ENCODE measurements around the gene PDF. TPM values are rescaled to one million over a fixed set of nuclear protein-coding genes. Genes with fewer than 3 reads are reported as not detected.

Gene PDF
- polyA plus RNA-seq, 1 experiment = 4.0 TPM

DNA sequence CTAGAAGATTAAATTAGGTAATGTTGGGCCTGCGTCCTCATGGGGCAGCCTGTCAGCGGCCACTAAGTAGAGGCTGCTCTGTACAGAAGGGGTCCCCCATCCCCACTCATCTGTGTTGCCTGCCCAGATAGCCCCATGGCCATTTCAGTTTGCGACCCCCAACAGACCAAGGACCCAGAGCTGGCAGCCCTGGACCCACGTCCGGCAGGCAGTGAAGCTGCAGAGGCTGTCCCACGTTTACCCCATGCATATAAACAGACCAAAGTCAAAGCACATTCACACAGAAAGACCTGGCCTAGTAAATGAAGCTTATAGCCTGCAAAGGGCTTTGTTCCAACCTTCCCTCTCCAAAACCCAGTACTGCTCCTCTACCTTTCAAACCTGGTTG, 4.6 kb downstream of the PDF start:
- DNase-seq (ENCODE audit: low read depth) = no peak
- ChIA-PET CTCF (interaction anchor here (1.1 kb wide), 1 partner anchor 13 kb away, joined by 5 read pairs; the partner anchor contains the start of genes COG8 and NIP7), POLR2A (no interaction called here)
- TF ChIP-seq, protein P1, sequence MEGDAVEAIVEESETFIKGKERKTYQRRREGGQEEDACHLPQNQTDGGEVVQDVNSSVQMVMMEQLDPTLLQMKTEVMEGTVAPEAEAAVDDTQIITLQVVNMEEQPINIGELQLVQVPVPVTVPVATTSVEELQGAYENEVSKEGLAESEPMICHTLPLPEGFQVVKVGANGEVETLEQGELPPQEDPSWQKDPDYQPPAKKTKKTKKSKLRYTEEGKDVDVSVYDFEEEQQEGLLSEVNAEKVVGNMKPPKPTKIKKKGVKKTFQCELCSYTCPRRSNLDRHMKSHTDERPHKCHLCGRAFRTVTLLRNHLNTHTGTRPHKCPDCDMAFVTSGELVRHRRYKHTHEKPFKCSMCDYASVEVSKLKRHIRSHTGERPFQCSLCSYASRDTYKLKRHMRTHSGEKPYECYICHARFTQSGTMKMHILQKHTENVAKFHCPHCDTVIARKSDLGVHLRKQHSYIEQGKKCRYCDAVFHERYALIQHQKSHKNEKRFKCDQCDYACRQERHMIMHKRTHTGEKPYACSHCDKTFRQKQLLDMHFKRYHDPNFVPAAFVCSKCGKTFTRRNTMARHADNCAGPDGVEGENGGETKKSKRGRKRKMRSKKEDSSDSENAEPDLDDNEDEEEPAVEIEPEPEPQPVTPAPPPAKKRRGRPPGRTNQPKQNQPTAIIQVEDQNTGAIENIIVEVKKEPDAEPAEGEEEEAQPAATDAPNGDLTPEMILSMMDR (IDR thresholded peaks at IDR 0.05; ENCODE audit: insufficient read depth, low read depth, low read length) = no peak
- Histone ChIP-seq H3K27me3 (ENCODE audit: control insufficient read depth, insufficient read depth, low read length) (no peaks in the 10 kb centered on the region), H3K36me3 (ENCODE audit: control insufficient read depth, insufficient read depth, low read length) (peaks cover 28% of the 10 kb centered on the region), H3K4me3 (ENCODE audit: low read depth, low read length) (no peak overlapping the region)

DNA sequence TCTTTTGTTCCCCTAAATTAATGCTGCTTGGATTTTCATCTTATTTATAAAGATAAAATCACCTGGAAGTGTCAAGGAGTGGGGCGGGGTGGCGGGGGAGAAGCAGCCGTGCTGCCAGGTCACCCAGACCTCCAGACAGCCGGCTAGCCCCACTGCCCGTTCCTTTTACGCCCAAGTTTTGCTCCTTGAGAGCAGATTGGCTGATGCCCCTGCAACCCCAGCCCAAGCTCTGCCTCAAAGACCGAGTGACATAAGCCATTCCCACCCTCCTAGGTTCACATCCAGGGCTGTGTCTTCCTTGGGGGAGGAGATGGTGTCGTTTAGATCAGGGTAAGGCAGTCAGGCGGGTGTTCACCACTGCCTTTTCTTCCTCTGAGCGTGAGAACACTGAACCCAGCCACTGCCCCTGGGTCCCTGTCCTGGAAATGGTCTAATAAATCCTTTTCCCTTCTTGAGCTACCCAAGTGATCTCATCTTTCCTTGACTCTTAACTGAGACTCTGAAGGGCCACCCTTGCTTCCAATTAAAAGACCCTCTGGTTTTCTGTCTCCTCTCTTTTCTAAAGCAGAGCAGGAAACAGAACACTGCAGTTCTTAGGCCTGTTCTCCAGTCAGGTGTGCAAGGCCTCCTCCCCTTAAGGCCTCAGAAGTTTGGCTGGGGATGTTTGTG, 5.7 kb downstream of the PDF start:
- CTCF ChIA-PET = interaction anchor here (1.1 kb wide), 1 partner anchor 14 kb away, joined by 3 read pairs; no protein-coding TSS in a partner anchor

DNA sequence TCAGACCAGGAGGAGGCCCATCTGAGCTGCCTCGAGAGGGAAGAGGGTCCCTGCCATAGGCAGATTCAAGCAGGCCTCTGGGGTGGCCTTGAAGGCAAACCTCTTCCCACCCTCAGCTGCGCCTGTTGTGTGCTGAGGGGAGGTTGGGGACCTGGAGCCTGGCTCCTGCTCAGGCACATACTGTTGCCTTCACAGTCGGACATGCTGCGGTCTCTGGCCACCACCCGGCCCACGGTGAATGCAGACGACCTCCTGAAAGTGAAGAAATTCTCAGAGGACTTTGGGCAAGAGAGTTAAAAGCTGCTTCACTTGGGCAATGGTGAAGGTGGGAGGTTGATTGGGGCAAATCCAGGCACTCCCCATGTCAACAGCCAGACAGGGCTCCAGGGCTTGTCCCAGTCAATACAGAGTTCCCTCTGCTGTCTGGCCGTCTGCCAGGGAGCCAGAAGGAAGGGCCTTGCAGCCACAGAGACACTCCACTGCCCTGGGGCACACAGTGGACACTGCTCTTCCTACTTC, 6.3 kb downstream of the PDF start:
- no peak overlapping the region for H3K4me3 ChIP-seq (ENCODE audit: low read depth, low read length)
- no peak for DNase-seq (ENCODE audit: low read depth)
- ChIA-PET POLR2A (no interaction called here), CTCF (interaction anchor here (1.1 kb wide), 1 partner anchor 13 kb away, joined by 3 read pairs; no protein-coding TSS in a partner anchor)
- H3K27me3 ChIP-seq (ENCODE audit: control insufficient read depth, insufficient read depth, low read length) = no peaks in the 10 kb centered on the region
- TF ChIP-seq, protein P1 (IDR thresholded peaks at IDR 0.05; ENCODE audit: insufficient read depth, low read depth, low read length) = no peak
- peaks cover 45% of the 10 kb centered on the region for H3K36me3 ChIP-seq (ENCODE audit: control insufficient read depth, insufficient read depth, low read length)

More for the DNA sequence above, 5.7 kb downstream of the PDF start:
- H3K36me3 ChIP-seq (ENCODE audit: control insufficient read depth, insufficient read depth, low read length) = peaks cover 38% of the 10 kb centered on the region
- no peaks in the 10 kb centered on the region for H3K27me3 ChIP-seq (ENCODE audit: control insufficient read depth, insufficient read depth, low read length)
- TF ChIP-seq, protein P1 (IDR thresholded peaks at IDR 0.05; ENCODE audit: insufficient read depth, low read depth, low read length) = no peak
- POLR2A ChIA-PET = no interaction called here
- no peak overlapping the region for H3K4me3 ChIP-seq (ENCODE audit: low read depth, low read length)
- no peak for DNase-seq (ENCODE audit: low read depth)

- TF ChIP-seq, protein P1 (IDR thresholded peaks at IDR 0.05; ENCODE audit: insufficient read depth, low read depth, low read length) = no peak
- H3K36me3 ChIP-seq (ENCODE audit: control insufficient read depth, insufficient read depth, low read length) = peaks cover 49% of the 10 kb centered on the region
- no peaks in the 10 kb centered on the region for H3K27me3 ChIP-seq (ENCODE audit: control insufficient read depth, insufficient read depth, low read length)
- ChIA-PET POLR2A (no interaction called here), CTCF (interaction anchor here (1.1 to 1.4 kb wide), 2 partner anchors 11 to 13 kb away, joined by 3 read pairs; no protein-coding TSS in a partner anchor)
- DNase-seq (ENCODE audit: low read depth) = no peak
- no peak overlapping the region for H3K4me3 ChIP-seq (ENCODE audit: low read depth, low read length)
Measured at GRCh38 chr16:69323415-69323814, 7.0 kb downstream of the PDF start.

DNA sequence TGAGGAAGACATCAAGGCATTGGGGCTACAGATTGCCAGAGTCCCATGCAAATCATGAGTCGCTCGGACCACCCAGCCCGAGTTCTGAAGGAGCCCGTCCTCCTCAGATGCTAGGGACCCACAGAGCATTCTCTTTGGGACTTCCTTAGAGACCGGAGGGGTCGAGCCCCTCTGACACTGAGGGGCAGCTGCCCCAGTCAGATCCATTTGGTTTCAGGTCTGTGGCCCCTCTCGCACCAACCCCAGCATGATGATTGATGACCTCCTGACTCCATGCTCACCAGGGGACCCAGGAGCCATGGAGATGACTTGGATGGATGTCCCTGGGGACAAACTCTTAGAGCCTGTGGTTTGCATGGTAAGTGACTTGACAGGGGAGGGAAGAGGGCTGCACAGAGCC, 8.0 kb downstream of the PDF start:
- ChIA-PET CTCF (interaction anchor here (1.4 kb wide), 1 partner anchor 10 kb away, joined by 3 read pairs; no protein-coding TSS in a partner anchor), POLR2A (no interaction called here)
- Histone ChIP-seq H3K36me3 (ENCODE audit: control insufficient read depth, insufficient read depth, low read length) (peaks cover 52% of the 10 kb centered on the region), H3K27me3 (ENCODE audit: control insufficient read depth, insufficient read depth, low read length) (no peaks in the 10 kb centered on the region), H3K4me3 (ENCODE audit: low read depth, low read length) (no peak overlapping the region)
- no peak for DNase-seq (ENCODE audit: low read depth)
- TF ChIP-seq, protein P1 (IDR thresholded peaks at IDR 0.05; ENCODE audit: insufficient read depth, low read depth, low read length) = no peak

Measured in BJ (cell line).